Measurements from ENCODE around the gene SNX21.
"Not testable (repeated sequence)": the region's sequence is repeated elsewhere in the genome, so short reads cannot be mapped to it uniquely, and the experiment has no call there.

Gene SNX21

GRCh38 chr20:45823949-45824835 lies 9.4 kb upstream of the SNX21 start:
- DNase-seq, result no peak

DNA sequence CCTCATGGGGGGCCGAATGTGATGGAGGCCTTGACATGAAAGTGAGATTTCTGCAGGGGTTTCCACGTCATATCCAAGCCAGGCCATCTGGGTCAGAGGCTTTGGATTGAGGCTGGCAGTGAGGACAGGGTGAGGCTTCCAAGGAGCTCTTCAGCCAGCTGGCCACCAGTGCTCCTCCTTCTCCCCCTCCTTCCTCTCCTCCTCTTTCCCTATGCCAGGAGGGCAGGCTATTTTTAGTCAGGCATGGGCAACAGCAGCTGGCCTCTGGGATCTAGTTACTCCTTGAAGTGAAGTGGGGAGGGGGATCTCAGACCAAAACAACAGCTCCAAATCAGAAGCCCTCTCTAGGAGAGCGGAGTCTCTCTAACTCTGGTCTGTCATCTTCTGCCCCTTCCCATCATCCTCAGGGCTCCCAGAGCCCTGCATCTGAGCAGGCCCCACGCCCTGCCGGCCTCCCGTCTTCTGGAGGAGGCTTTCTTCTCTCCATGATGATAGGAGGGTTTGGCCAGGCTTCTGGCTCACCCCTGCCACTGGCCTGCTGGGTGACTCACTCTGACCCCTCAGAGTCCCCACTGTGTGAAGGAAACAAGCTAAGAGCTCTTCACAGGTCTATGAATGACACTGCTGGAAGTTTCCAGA lies 7.1 kb upstream of the SNX21 start:
- no peak for DNase-seq

- no peak for DNase-seq
These were observed 6.5 kb upstream of the SNX21 start, which contains the start of gene TNNC2 for GRCh38 chr20:45827030-45827652. TNNC2 (minus strand) TSS chr20:45827312; CDS start chr20:45827248, 64 bp downstream.

GRCh38 chr20:45827712-45828111 lies 5.9 kb upstream of the SNX21 start:
- DNase-seq, result no peak

GRCh38 chr20:45828589-45828988 lies 5.0 kb upstream of the SNX21 start:
- no peak for DNase-seq

DNA sequence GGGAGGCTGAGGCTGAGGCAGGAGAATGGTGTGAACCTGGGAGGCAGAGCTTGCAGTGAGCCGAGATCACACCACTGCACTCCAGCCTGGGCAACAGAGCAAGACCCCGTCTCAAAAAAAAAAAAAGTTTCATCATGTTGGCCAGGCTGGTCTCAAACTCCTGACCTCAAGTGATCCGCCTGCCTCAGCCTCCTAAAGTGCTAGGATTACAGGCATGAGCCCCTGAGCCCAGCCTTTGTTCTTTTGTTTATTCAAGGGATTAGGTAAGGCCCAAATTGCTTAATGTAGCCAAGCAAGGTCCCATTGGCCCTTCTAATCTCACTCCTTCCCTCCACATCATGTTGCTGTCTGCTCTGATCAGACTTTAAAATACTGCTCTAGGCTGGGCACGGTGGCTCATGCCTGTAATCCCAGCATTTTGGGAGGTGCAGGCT lies 3.9 kb upstream of the SNX21 start:
- DNase-seq, result not testable (repeated sequence)

- DNase-seq, result no peak
These were observed 980 bp upstream of the SNX21 start for GRCh38 chr20:45832619-45833018.

GRCh38 chr20:45833883-45834796 lies 541 bp downstream of the SNX21 start:
- DNase-seq, result no peak

- DNase-seq, result no peak
These were observed 1.2 kb downstream of the SNX21 start for GRCh38 chr20:45834797-45835161.

- no peak for DNase-seq
These were observed 1.7 kb downstream of the SNX21 start for GRCh38 chr20:45835329-45835765.

DNA sequence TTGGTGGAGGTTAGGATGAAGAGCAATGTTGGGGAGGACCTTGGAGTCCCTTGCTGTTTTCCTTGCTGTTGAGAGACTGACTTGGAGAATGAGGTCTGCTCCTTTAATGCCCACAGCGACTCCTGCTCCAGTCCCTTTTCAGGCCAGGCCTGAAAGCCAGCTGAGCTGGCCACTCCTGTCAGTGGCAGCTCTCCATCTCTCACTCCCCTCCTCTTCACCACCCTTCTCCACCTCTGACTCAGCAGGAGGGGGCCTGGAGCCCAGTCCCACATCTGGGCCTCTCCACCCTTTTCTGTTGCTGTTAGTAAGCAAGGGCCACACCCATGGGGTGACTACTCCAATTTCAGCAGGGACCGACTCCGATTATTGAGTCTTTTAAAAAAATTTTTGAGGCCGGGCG lies 2.2 kb downstream of the SNX21 start:
- no peak for DNase-seq

- no peak for DNase-seq
These were observed 3.2 kb downstream of the SNX21 start for GRCh38 chr20:45836841-45837240.

GRCh38 chr20:45840700-45841198 lies 7.2 kb downstream of the SNX21 start:
- no peak for DNase-seq

DNA sequence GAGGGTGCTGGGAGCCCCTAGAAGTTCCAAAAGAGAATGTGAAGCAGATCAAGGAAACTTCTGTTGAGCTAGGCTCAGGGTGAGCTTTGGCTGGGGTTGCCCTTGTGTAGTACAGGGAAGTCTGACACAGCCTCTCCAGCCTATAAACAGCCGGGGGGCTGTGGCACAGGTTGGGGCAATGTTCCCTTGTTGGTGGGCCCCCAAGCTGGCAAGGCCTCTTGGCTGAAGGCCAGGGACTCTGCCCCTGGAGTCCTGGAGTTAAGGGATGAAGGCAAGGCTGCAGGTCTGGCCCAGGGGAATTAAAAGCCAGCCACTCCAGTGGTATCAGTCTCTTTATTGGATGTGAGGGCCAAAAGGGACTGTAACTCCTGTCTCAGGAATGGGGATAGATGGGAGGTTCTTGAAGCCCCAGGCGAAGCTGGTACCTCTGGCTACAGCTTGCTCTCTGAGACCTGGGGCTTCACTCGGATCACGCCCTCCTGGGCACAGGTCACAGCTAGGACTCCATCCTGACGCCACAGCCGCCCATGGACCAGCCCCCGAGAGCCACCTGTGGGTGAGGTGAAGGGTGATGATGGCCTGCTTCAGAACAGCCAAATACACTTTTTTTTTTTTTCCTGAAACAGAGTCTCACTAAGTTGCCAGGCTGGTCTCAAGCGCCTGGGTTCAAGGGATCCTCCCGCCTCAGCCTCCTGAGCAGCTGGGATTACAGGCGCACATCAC lies 8.0 kb downstream of the SNX21 start:
- no peak for DNase-seq

DNA sequence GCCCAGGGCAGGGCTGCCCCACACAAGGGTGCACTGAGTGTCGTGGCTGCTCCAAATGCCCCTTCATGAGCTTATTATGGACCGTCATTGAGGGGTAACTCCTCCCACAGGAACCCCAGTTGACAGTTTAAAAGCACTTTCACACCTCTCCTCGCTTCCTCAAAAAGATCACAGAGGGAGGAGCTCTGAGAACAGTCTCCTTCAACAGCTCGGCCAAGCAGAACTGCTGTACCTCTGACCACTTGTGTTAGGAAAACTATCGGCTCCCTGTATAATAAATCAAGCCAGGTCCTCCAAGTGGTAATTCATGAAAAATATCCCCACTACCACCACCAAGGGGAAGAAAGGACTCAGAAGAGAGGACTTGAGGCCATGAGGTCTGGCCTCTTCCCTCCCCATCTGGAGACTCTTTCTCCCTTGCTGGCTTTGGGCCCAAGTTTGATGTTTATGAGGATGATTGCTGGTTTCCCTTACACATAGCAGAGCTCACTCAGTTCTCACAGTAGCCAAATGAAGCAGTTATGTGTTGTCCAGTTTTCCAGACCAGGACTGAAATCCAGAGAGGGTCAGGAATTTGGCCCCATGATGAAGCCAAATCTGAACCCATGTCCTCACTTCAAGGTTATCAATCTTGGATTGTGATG lies 8.7 kb downstream of the SNX21 start:
- no peak for DNase-seq

DNA sequence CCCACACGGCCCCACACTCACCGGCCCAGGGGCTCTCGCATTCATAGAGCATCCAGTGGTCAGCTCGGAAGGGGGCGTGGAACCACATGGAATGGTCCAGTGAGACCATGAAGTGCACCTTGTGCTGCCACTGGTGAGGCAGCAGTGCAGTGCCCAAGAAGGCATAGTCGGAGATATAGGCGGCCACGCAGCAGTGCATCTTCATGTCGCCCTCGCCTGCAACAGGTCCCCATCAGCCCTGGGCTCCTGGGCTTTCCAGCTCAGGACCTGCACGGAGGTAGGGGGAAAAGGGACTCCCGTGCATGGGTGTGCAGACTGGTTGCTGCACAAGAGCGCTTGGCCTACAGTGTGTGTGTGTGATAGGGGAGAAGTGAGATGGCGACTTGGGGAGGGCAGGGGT lies 9.9 kb downstream of the SNX21 start:
- DNase-seq, result no peak

- no peak for DNase-seq
These were observed 11.9 kb downstream of the SNX21 start for GRCh38 chr20:45845452-45845851.

GRCh38 chr20:45848421-45848820 lies 14.8 kb downstream of the SNX21 start:
- DNase-seq, result no peak

DNA sequence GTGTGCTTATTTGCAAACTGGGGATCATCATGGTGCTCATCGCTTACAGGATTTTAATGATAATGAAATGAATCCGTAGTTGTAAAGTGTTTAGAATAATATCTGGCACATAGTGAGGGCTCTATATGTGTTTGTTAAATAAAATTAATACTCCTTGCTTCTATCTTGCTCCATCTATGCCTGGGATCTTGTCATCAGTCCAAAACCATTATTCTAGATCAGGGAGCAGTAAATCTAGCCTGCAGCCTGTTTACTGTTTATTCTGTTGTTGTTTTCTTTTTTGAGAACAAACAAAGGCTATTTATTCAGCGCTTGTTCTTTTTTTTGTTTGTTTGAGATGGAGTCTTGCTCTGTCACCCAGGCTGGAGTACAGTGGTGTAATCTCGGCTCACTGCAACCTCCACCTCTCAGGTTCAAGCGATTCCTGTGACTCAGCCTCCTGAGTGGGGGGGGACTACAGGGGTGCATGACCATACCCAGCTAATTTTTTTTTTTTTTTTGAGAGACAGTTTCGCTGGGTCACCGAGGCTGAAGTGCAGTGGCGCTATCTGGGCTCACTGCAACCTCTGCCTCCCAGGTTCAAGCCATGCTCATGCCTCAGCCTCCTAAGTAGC lies 15.5 kb downstream of the SNX21 start:
- no peak for DNase-seq

DNA sequence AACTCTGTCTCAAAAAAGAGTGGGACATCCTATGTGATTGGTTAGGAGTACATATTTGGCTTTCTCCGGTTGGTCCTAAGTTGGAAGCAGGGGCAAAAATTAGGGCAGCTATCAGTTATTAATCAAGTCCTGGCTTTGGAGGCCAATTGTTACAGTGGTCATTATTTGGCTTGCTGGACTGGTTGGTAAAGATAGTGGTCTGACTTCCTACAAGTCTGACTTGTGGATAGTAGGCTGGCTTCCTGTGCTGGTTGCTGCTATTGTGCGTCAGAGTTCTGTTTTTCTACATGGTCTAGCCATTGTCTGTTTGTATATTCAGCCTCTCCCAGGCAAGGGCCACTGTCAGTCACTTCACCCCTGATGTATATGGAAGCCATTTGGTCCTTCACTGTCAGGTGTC lies 16.6 kb downstream of the SNX21 start:
- DNase-seq, result no peak

- no peak for DNase-seq
These were observed 17.3 kb downstream of the SNX21 start for GRCh38 chr20:45850926-45851325.
